ENCODE data around the gene MKKS.

Gene MKKS

GRCh38 chr20:10367693-10367942, 66.4 kb downstream of the MKKS start:
- no peak for DNase-seq

- no peak for DNase-seq
These were observed 66.9 kb downstream of the MKKS start for GRCh38 chr20:10366898-10367692.

GRCh38 chr20:10362674-10363073, 71.3 kb downstream of the MKKS start:
- no peak for DNase-seq

- no peak for DNase-seq
These were observed 73.1 kb downstream of the MKKS start for GRCh38 chr20:10360878-10361277.

- no peak for DNase-seq
These were observed 74.4 kb downstream of the MKKS start for GRCh38 chr20:10359621-10360040.

GRCh38 chr20:10357974-10358373, 76.0 kb downstream of the MKKS start:
- DNase-seq: no peak

- no peak for DNase-seq
These were observed 76.8 kb downstream of the MKKS start for GRCh38 chr20:10357061-10357708.

GRCh38 chr20:10356628-10357027, 77.4 kb downstream of the MKKS start:
- DNase-seq: no peak

- DNase-seq: no peak
These were observed 80.8 kb downstream of the MKKS start for GRCh38 chr20:10352934-10353824.

Measured in activated T-cell treated with anti-CD3 and anti-CD28 coated beads, Interleukin-2, amount 50 U/mL, for 1 hour (primary cell).